GM18873 (cell line): ENCODE data around the gene NPIPB5.
"Not testable (repeated sequence)": the region's sequence is repeated elsewhere in the genome, so short reads cannot be mapped to it uniquely, and the experiment has no call there.

Experiments
- ATAC-seq: cut with Tn5 transposase; IDR thresholded peaks from one replicate; pipeline ENCODE4 v1.9.1; 2021; ENCODE audit warnings: mild to moderate bottlenecking, moderate library complexity, moderate number of reproducible peaks; ENCODE audit not compliant: unreplicated experiment, low FRiP score

The NPIPB5 gene

GRCh38 chr16:22510591-22510990, at the start of gene NPIPB5:
TSS of gene NPIPB5 (plus strand) at chr16:22510891. CDS start at chr16:22513802, 2,911 bp downstream.
- ATAC-seq, result not testable (repeated sequence)

- not testable (repeated sequence) for ATAC-seq
Measured at GRCh38 chr16:22468846-22469245, 41.8 kb upstream of the NPIPB5 start.

GRCh38 chr16:22537996-22538395, 27.3 kb downstream of the NPIPB5 start:
- ATAC-seq, result not testable (repeated sequence)

- not testable (repeated sequence) for ATAC-seq
Measured at GRCh38 chr16:22544809-22545208, 34.1 kb downstream of the NPIPB5 start.

GRCh38 chr16:22546630-22547029, 35.9 kb downstream of the NPIPB5 start:
- ATAC-seq, result not testable (repeated sequence)

- ATAC-seq, result not testable (repeated sequence)
Measured at GRCh38 chr16:22547170-22547765, 36.6 kb downstream of the NPIPB5 start.

GRCh38 chr16:22549853-22550252, 39.2 kb downstream of the NPIPB5 start:
- ATAC-seq, result not testable (repeated sequence)

- not testable (repeated sequence) for ATAC-seq
Measured at GRCh38 chr16:22551143-22551542, 40.5 kb downstream of the NPIPB5 start.

GRCh38 chr16:22551651-22552050, 41.0 kb downstream of the NPIPB5 start:
- ATAC-seq, result not testable (repeated sequence)

GRCh38 chr16:22556759-22557158, 46.1 kb downstream of the NPIPB5 start:
- not testable (repeated sequence) for ATAC-seq
